B cell (primary cell): ENCODE results near the gene PLS1. TPM values are rescaled to one million over a fixed set of nuclear protein-coding genes. Genes with fewer than 3 reads are reported as not detected.
A peak's percentile ranks its signal among the peaks of the same experiment; 100 is the strongest.

Experiments
- ATAC-seq: fragments of 200-7000 bp; cut with Tn5 transposase; one replicate; pipeline ENCODE4 v1.10.0; 2021; ENCODE audit warnings: low read depth, mild to moderate bottlenecking, moderate number of reproducible peaks, moderate library complexity
- CTCF ChIA-PET: fragments of 350-600 bp; sonication (Branson Sonifier 250); formaldehyde crosslinking; loops from one replicate; lab custom pipeline; 2021; ENCODE audit warnings: antibody characterized with exemption, inconsistent platforms; lab: Charles Lee
- POLR2A ChIA-PET: fragments of 350-600 bp; sonication (Branson Sonifier 250); formaldehyde crosslinking; loops from one replicate; lab custom pipeline; 2021; ENCODE audit warnings: antibody characterized with exemption; lab: Charles Lee
- DNase-seq: peaks from one replicate; pipeline ENCODE4 v3.0.0; 2013
- H2AFZ ChIP-seq: 2 replicates; pipeline ENCODE4 v1.6.1; 2012; ENCODE audit warnings: mild to moderate bottlenecking, low read depth, low read length; ENCODE audit not compliant: insufficient read depth, poor library complexity, severe bottlenecking
- H3K27ac ChIP-seq, 2 donors: 1 replicate in 1 of 2; 2 replicates in 1 of 2; pipeline ENCODE4 v1.5.1; 2012 to 2013; ENCODE audit warnings: low read length in 2 of 2, mild to moderate bottlenecking in 2 of 2, moderate library complexity in 1 of 2
- H3K27me3 ChIP-seq, 4 experiments: fragments of 200-600 bp in 1 of 4; sonication (generic) in 1 of 4; replicated peaks in 1 of 4; 1 replicate in 2 of 4; 2 replicates in 2 of 4; pipeline versions ENCODE4 v1.6.1 to v1.7.0; 2013 to 2016; ENCODE audit warnings: low read length in 3 of 4, mild to moderate bottlenecking in 2 of 4, mixed read lengths in 1 of 4, moderate library complexity in 1 of 4; ENCODE audit not compliant: insufficient read depth in 4 of 4, control insufficient read depth in 3 of 4; ENCODE audit errors: control extremely low read depth in 1 of 4
- H3K36me3 ChIP-seq, 2 experiments: replicated peaks in 1 of 2; 1 replicate in 1 of 2; 2 replicates in 1 of 2; pipeline versions ENCODE4 v1.6.1 to v1.7.1; 2013; ENCODE audit warnings: low read length in 1 of 2; ENCODE audit not compliant: insufficient read depth in 2 of 2, control insufficient read depth in 1 of 2; ENCODE audit errors: control extremely low read depth in 1 of 2, extremely low read depth in 1 of 2
- H3K4me1 ChIP-seq, 2 donors: fragments of 200-600 bp in 1 of 2; sonication (generic) in 1 of 2; 1 replicate in 1 of 2; 2 replicates in 1 of 2; pipeline versions ENCODE4 v1.5.1 to v1.6.1; 2013 to 2017; ENCODE audit warnings: low read length in 2 of 2; ENCODE audit not compliant: control insufficient read depth in 2 of 2, insufficient read depth in 2 of 2
- H3K4me2 ChIP-seq: replicated peaks from 2 replicates; pipeline ENCODE3; 2012; ENCODE audit warnings: mild to moderate bottlenecking, low read depth, low read length; ENCODE audit not compliant: poor library complexity, severe bottlenecking
- H3K4me3 ChIP-seq, 5 experiments: fragments of 200-600 bp in 1 of 5; sonication (generic) in 1 of 5; 1 replicate in 3 of 5; 2 replicates in 2 of 5; pipeline versions ENCODE4 v1.5.1 to v1.7.0; 2011 to 2016; ENCODE audit warnings: low read length in 4 of 5, mild to moderate bottlenecking in 4 of 5, low read depth in 2 of 5, control low read depth in 1 of 5, moderate library complexity in 1 of 5; ENCODE audit not compliant: insufficient read depth in 1 of 5; ENCODE audit errors: control extremely low read depth in 1 of 5, extremely low read depth in 1 of 5
- H3K79me2 ChIP-seq: fragments of 200-600 bp; sonication (generic); one replicate; pipeline ENCODE4 v1.6.0; 2016; ENCODE audit warnings: low read length; ENCODE audit not compliant: control insufficient read depth, insufficient read depth
- H3K9ac ChIP-seq: fragments of 200-600 bp; sonication (generic); 2 replicates; pipeline ENCODE4 v1.6.1; 2017; ENCODE audit warnings: mild to moderate bottlenecking, low read length, moderate library complexity
- H3K9me3 ChIP-seq, 3 donors: one replicate each; pipeline versions ENCODE4 v1.6.1 to v1.7.1; 2013; ENCODE audit warnings: low read length in 2 of 3; ENCODE audit not compliant: control insufficient read depth in 2 of 3, insufficient read depth in 1 of 3; ENCODE audit errors: control extremely low read depth in 1 of 3
- H4K20me1 ChIP-seq: 2 replicates; pipeline ENCODE4 v1.6.0; 2012; ENCODE audit warnings: mild to moderate bottlenecking, low read length; ENCODE audit not compliant: insufficient read depth, control insufficient read depth, poor library complexity, severe bottlenecking
- H3K27ac Mint-ChIP-seq: one replicate; pipeline ENCODE4 v1.8.0; 2021; ENCODE audit warnings: mixed read lengths
- H3K27me3 Mint-ChIP-seq: one replicate; pipeline ENCODE4 v1.8.0; 2021; ENCODE audit warnings: mixed read lengths
- H3K4me1 Mint-ChIP-seq: one replicate; pipeline ENCODE4 v1.8.0; 2021; ENCODE audit warnings: mixed read lengths
- H3K4me3 Mint-ChIP-seq: one replicate; pipeline ENCODE4 v1.8.0; 2021; ENCODE audit warnings: mixed read lengths
- H3K9me3 Mint-ChIP-seq: one replicate; pipeline ENCODE4 v1.8.0; 2022; ENCODE audit warnings: mixed read lengths; ENCODE audit not compliant: insufficient read depth
- CTCF ChIP-seq: fragments of 200-600 bp; IDR thresholded peaks from one replicate; pipeline ENCODE4 v1.8.0; 2022; ENCODE audit warnings: antibody characterized with exemption, mild to moderate bottlenecking
- EZH2 ChIP-seq: IDR thresholded peaks from 2 replicates; pipeline ENCODE4 v1.6.1; 2012; ENCODE audit warnings: borderline replicate concordance, low read depth, mild to moderate bottlenecking, moderate library complexity, low read length; ENCODE audit not compliant: insufficient read depth, poor library complexity, severe bottlenecking
- WGBS: methylation state at CpG from one replicate; pipeline ENCODE4 v1.1.5; 2013; ENCODE audit warnings: missing lambda C conversion rate; ENCODE audit not compliant: insufficient coverage; 5-methylcytosine and 5-hydroxymethylcytosine counted together
- intact Hi-C: fragments of 100-400 bp; cut with micrococcal nuclease; formaldehyde crosslinking; loops from one replicate; pipeline ENCODE4 v1.10.0; 2022
- polyA minus RNA-seq: library from RNA; depleted of rRNA, polyadenylated mRNA; stranded (reverse); fragments of >200 nt; gene quantifications from 2 replicates; pipeline ENCODE4 v1.2.3, GENCODE V29; 2012
- polyA plus RNA-seq: library from polyadenylated mRNA; depleted of rRNA; stranded (reverse); fragments of >200 nt; gene quantifications from 2 replicates; pipeline ENCODE4 v1.2.3, GENCODE V29; 2012
- total RNA-seq, 2 donors: library from RNA; stranded (reverse); fragments of 120-200 nt in 1 of 2; gene quantifications; 1 replicate in 1 of 2; 2 replicates in 1 of 2; pipeline versions ENCODE4 v1.2.3 to v1.2.4, GENCODE V29; 2013 to 2022

PLS1 gene
- total RNA-seq (0.73 and 0.74 TPM in 2 replicates), polyA plus RNA-seq (0.13 TPM in 2 replicates), polyA minus RNA-seq (0.93 TPM in 1 of 2 replicates, not detected in the other)
- total RNA-seq (2013): 0.47 TPM

DNA sequence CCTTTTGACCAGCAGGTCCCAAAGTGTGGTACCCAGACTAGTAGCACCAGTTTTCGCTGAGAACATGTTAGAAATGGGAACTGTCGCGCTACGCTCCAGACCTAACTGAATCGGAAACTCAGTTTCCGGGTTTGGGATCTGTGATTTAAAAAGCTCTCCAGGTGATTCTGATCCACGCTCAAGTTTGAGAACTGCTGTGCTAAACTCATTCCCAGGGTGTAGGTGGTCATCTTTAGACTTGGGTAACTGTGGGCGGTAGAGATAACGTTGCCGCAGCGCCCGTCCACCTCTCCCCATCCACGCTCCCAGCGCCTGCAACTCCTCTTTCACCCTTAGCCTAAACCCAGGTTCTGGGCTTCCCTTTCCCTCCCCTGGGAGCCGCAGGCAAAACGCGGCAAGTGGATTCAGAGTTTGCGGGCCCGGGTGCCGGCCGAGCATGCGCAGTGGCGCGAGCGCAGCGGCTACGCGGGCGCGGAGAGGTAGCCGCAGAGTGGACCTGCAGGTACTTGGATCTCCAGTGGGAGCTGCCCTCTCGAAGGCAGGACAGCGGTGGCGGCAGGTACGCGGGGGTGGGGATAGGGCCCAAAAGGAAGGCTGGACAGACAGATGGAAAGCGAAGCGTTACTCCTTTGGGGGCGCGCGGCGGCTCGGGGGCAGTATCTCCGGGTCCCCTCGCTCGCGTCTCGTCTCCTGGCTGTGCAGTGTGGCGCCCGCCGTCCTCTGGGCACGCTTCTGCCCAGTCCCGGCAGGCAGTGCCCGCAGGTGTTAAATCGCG is at the start of gene PLS1:
TSS of gene PLS1 (plus strand) at position 443 of the 775 bp plus-strand sequence. CDS start 67,845 bp downstream, outside the sequence.
- H3K27me3 ChIP-seq: peaks cover 0 to 7% (median 2%) of the 10 kb centered on the region in 4 experiments
- ChIA-PET POLR2A (interaction anchor here (1.0 kb wide), 1 partner anchor 18 kb away, joined by 6 read pairs; the partner anchor contains the start of gene ATR), CTCF (interaction anchor here (1.0 kb wide), 1 partner anchor 18 kb away, joined by 3 read pairs; the partner anchor contains the start of gene ATR)
- H3K36me3 ChIP-seq: no peaks in the 10 kb centered on the region
- Mint-ChIP-seq H3K4me1 (peaks cover 19% of the 10 kb centered on the region), H3K9me3 (no peaks in the 10 kb centered on the region), H3K27ac (peak within 1 kb of the TSS; percentile 87), H3K4me3 (peak within 1 kb of the TSS; percentile 99), H3K27me3 (peaks cover 12% of the 10 kb centered on the region)
- H3K4me1 ChIP-seq: peaks cover 10 to 15% of the 10 kb centered on the region in 2 donors
- TF ChIP-seq EZH2: no peak
- TF ChIP-seq CTCF: no peak
- H3K27ac ChIP-seq: peak within 1 kb of the TSS in 1 of 2 donors; percentile 27
- no peaks in the 10 kb centered on the region for H3K9me3 ChIP-seq
- WGBS: under 1% methylated on average over 51 of the region's 56 CpGs
- peak within 1 kb of the TSS; percentile 76 for H3K9ac ChIP-seq
- intact Hi-C loops: loop anchor here (1.0 to 5.0 kb wide), 5 partner anchors 18 to 1376 kb away; partner anchors contain the start of genes ATR, DIPK2A, TRPC1 and U2SURP
- no peaks in the 10 kb centered on the region for H3K79me2 ChIP-seq
- peak within 1 kb of the TSS; percentile 79 for H3K4me2 ChIP-seq
- H3K4me3 ChIP-seq: peak within 1 kb of the TSS; percentile 68 to 77 (median 72)
- no peaks in the 10 kb centered on the region for H4K20me1 ChIP-seq
- peak; percentile 87 for ATAC-seq
- DNase-seq: peak; percentile 87
- H2AFZ ChIP-seq: peak within 1 kb of the TSS; percentile 84

- H3K27me3 ChIP-seq: no peaks in the 10 kb centered on the region
- TF ChIP-seq EZH2: no peak
- no peak for TF ChIP-seq CTCF
- intact Hi-C loops: no loop called here
- H3K4me2 ChIP-seq: no peak overlapping the region
- no peaks in the 10 kb centered on the region for H3K4me1 Mint-ChIP-seq
- no peak overlapping the region for H3K27ac ChIP-seq
- 90% methylated on average over 4 of the region's 7 CpGs for WGBS
- H3K36me3 ChIP-seq: peaks cover 5 to 63% of the 10 kb centered on the region in 2 experiments
- H3K4me1 ChIP-seq: no peaks in the 10 kb centered on the region
- DNase-seq (no peak), ATAC-seq (no peak)
- no peak overlapping the region for H3K4me3 Mint-ChIP-seq
- H2AFZ ChIP-seq: no peak overlapping the region
- no peak overlapping the region for H3K27ac Mint-ChIP-seq
- peaks cover 6% of the 10 kb centered on the region for H3K9me3 Mint-ChIP-seq
- H3K27me3 Mint-ChIP-seq: no peaks in the 10 kb centered on the region
- H3K9ac ChIP-seq: no peak overlapping the region
- H3K9me3 ChIP-seq: no peaks in the 10 kb centered on the region
- H3K79me2 ChIP-seq: no peaks in the 10 kb centered on the region
- no peak overlapping the region for H3K4me3 ChIP-seq
- H4K20me1 ChIP-seq: no peaks in the 10 kb centered on the region
- POLR2A ChIA-PET: no interaction called here
- CTCF ChIA-PET: no interaction called here
Observed at GRCh38 chr3:142549986-142550385, 46.2 kb upstream of the PLS1 start.
